Nucleus accumbens (tissue), 56 donors: ENCODE measurements around the gene NUDT15.

Source experiments
- DNase-seq, 56 donors: peaks; one replicate each; lab custom pipeline; 2025; lab: John Stamatoyannopoulos, UW

NUDT15 gene

GRCh38 chr13:48037346-48038173 lies at the start of gene NUDT15:
Gene NUDT15, plus strand, starts transcription at chr13:48037726. Its CDS starts 21 bp downstream, at chr13:48037747.
- DNase-seq: peak; percentile 63 to 97 (median 92)

DNA sequence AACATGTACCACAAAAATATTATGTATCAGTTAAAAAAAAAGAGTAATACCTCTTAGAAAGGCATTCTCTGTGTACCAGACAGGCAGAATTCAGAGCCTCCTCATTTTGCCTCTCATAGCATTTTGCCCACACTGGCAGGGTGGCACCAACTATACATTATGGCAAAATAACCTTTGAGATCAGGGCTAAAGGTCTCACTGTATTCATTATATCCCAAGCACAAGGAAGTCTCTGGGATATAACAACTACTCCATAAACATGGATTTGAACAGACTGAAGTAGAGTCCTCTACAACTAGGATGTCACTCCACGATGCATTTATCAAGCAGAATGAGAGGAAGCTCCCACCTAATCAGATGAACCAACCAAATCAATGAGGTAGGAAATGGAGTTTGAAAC lies 47.1 kb upstream of the NUDT15 start:
- no peak for DNase-seq

- DNase-seq: no peak
Observed at GRCh38 chr13:47990920-47991466, 46.5 kb upstream of the NUDT15 start.

- no peak for DNase-seq
Observed at GRCh38 chr13:47991859-47992258, 45.7 kb upstream of the NUDT15 start.

DNA sequence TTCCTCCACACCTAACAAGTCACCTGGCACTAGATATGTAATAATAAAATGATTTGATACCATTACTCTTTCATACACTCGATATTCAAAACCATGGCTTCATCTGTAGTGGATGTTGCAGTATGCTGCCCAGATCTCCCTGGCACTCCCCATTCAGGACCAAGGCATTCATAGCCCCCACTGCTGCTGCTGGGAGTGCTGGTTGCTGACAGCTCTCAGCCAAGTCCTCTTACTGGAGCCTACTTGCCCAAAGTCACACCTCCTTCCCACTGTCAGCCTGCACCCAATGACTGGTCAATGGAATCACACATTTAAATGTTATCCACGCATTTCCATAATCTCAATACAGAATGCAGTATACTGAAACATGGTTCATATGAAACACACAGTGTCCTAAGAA lies 40.1 kb upstream of the NUDT15 start:
- DNase-seq: no peak

- no peak for DNase-seq
Observed at GRCh38 chr13:47999973-48000372, 37.6 kb upstream of the NUDT15 start.

GRCh38 chr13:48000559-48001113 lies 36.9 kb upstream of the NUDT15 start:
- DNase-seq: peak in 4 of 56 donors; percentile 41 to 68 (median 61)

DNA sequence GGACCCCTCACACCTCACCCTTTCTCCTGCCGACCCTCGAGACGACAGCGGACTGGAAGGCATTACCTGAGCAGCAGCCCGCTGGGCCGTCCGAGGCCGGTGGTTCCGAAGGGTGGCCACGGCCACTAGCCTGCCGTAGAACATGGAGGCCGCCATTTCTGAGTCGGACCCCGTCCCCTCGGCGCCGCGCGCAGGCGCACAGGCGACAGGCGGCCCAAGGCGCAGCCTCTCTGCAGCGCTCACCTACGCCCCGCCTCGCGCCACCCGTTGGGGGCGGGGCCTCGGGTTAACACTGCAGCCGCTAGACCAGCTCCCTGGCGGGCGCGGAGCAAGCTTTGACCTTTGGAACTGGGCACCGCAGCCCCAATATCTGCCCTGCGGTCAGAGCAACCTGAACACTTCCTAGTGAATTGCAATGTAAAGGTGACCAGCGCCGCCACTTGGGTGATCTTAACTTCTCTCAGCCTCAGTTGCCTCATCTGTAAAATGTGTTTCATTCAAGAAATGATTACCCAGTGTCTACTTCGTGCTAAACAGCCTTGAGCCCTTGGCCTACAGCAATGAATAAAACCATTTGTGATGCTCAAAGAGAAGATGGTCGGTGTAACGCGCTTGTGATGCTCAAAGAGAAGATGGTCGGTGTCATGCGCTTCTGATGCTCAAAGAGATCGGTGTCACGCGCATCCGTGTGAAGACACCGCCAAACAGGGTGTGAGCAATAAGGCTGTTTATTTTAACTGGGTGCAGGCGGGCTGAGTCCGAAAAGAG lies 36.2 kb upstream of the NUDT15 start, which contains the start of gene SUCLA2:
Gene SUCLA2 (minus strand): TSS at position 160 of the 768 bp plus-strand sequence. CDS start 4 bp downstream, at position 156.
- peak in 55 of 56 donors; percentile 29 to 93 (median 82) for DNase-seq

DNA sequence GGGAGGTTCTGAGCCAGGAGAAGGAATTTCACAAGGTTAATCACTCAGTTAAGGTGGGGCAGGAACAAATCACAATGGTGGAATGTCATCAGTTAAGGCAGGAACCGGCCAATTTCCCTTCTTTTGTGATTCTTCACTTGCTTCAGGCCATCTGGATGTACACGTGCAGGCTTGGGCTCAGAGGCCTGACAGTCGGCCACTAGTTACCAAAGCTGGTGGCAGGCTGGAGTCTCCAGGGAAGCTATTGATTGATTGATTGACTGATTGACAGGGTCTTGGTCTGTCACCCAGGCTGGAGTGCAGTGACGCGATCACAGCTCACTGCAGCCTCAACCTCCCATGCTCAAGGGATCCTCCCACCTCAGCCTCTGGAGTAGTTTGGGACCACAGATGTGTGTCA lies 35.5 kb upstream of the NUDT15 start:
- peak in 12 of 56 donors; percentile 2 to 23 (median 6) for DNase-seq

DNA sequence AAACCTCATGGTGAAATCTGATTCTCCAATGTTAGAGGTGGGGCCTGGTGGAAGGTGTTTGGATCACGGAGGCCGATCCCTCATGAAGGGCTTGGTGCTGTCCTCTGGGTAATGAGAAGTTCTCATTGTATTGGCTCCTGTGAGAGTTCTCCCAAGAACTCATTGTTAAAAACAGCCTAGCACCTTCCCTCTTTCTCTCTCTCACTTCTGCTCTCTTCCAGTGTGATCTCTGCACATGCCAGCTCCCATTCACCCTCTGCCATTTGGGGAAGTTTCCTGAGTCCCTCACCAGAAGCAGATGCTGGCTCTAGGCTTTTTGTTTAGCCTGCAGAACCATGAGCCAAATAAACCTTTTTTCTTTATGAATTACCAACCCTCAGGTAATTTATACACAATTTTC lies 33.3 kb upstream of the NUDT15 start:
- DNase-seq: peak in 8 of 56 donors; percentile 0 to 20 (median 3)

DNA sequence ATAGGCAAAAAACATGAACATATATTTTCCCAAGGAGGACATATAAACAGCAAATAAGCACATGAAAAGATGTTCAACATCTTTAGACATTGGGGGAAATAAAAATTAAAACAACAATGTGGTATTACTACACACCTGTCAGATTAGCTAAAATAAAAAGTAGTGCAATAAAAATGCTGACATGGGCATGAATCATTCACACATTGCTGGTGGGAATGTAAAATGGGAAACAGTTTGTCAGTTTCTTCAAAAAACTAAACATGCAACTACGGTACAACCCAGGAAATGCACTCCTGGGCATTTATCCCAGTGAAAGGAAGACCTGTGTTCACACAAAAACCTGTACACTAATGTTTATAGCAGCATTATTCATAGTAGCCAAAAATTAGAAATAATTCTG lies 31.1 kb upstream of the NUDT15 start:
- DNase-seq: no peak

DNA sequence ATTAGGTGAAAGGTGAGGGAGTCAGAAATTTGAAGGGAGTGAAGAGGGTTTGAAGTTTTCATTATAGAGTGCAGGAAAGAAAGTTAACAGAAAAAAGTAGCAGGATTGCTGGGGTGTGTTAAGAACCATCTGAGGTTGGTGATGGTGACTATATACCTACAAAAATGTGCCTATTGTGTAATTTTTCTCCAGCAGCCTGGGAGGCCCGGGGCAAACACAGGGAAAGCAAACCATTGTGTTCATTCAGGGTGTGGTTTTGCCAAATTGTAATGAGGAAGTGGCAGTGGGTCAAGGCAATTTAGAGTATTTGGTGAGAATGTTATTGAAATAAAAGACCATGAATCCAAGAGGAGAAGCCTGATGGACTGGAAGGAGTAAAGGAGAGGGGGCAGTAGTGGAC lies 28.2 kb upstream of the NUDT15 start:
- DNase-seq: no peak

DNA sequence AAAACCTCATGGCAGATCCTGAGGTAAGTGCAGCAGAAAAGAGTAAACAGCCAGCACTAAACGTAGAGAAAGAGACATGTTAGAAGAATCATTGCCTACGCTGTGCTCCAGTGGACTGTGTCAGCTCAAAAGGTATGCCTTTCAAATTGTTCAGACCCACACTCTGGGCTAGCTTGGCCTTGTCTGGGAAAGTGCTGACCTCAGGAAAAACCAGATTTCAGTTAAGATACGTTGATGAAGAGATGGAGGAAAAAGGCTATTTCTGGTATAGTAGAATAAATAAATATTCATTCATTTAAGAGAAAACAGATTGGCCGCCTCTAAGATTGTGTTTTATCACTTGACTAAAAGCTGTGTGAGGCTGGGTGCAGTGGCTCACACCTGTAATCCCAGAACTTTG lies 26.8 kb upstream of the NUDT15 start:
- no peak for DNase-seq

DNA sequence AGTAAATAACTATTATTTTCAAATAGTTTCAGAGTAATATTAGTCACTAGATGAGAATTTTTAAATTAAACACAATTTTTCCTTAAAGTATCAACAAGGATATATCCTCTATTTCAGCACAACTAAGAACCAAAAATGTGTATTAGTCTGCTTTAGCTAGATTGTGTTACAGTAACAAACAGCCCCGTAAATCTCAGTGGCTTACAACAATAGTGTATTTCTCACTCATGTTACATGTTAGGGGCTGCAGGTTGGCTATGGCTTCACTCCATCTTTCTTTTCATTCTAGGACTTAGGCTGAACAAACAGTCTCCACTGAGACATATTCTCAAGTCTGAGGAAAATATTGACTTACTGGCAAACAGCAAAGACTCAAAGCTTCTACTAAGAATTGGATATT lies 24.9 kb upstream of the NUDT15 start:
- no peak for DNase-seq

GRCh38 chr13:48014359-48014758 lies 23.2 kb upstream of the NUDT15 start:
- DNase-seq: no peak

DNA sequence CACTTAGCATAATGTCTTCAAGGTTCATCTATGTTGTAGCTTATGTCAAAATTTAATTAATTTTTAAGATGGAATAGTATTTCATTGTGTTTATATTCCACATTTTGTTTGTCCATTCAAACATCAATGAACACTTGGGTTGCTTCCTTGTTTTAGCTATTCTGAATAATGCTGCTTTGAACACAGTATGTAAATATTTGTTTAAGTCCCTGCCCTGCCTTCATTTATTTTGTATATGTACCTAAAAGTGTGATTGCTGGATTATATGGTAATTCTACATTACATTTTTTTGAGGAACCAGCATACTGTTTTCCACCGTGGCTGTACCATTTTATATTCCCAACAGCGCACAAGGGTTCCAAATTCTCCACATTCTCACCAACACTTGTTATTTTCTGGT lies 18.9 kb upstream of the NUDT15 start:
- no peak for DNase-seq

- DNase-seq: no peak
Observed at GRCh38 chr13:48019796-48020195, 17.7 kb upstream of the NUDT15 start.

DNA sequence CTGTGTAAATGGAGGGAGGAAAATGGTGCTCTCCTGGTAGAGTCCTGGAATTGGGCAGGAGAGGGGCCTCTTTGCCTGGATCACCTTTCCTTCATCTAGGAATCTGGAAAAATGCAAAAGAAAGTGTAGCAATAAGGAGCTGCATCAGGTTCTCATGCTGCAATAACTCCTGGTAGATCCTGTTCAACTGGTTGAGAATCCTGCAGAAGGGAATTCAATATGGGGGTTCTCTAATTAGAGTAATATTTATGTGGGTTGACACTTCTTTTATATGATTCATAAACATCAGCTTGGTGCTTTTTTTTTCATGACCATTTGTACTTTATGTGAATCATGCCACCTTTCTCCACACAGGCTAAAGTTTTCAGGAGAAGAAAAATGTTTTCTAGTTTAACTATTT lies 9.5 kb upstream of the NUDT15 start:
- DNase-seq: no peak

DNA sequence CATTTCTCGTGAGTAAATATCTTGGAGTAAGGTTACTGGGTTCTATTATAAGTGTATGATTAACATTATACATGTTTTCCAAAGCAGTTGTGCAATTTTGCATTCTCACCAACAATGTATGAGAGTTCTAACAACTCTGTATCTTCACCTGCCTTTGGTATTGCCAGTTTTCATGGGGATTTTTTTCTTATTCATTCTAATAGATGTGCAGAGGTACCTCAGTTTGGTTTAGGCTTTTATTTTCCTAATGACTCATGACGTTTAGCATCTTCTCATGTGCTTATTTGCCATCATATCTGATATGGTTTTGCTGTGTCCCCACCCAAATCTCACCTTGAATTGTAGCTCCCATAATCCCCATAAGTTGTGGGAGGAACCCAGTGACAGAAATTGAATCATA lies 7.7 kb upstream of the NUDT15 start:
- no peak for DNase-seq

- peak in 4 of 56 donors; percentile 0 to 3 (median 2) for DNase-seq
Observed at GRCh38 chr13:48038761-48039160, 1.2 kb downstream of the NUDT15 start.

GRCh38 chr13:48040049-48040448 lies 2.5 kb downstream of the NUDT15 start:
- no peak for DNase-seq
